ENCODE data around the gene LONP1. TPM values are rescaled to one million over a fixed set of nuclear protein-coding genes. Genes with fewer than 3 reads are reported as not detected.

Gene LONP1
- total and polyA plus RNA-seq, 2 of the 8 experiments (the other 6 are each of a cell fraction or from before 2014, with no cell fraction given) = 98.1 to 117 TPM

GRCh38 chr19:5700455-5701092 is 19.4 kb downstream of the LONP1 start:
- DNase-seq (ENCODE audit: low read depth in 1 of 2, low spot score in 2 of 2) (no peak), FAIRE-seq (no peak)
- H3K56ac ChIP-seq (replicated peaks; ENCODE audit: insufficient read length, low read depth, low read length) = no peak overlapping the region
- H3K27me3 ChIP-seq (replicated peaks in 1 of 4; ENCODE audit: control insufficient read depth in 3 of 4, extremely low read depth in 1 of 4, insufficient read depth in 3 of 4, low read length in 3 of 4) = no peaks in the 10 kb centered on the region
- H3K36me3 ChIP-seq (ENCODE audit: control insufficient read depth in 2 of 4, insufficient read depth in 4 of 4, low read length in 3 of 4) = peaks cover 37 to 77% (median 63%) of the 10 kb centered on the region in 4 experiments
- no peaks in the 10 kb centered on the region for H3K4me1 ChIP-seq (replicated peaks in 1 of 4; ENCODE audit: control insufficient read depth in 3 of 4, insufficient read depth in 4 of 4, low read length in 3 of 4)
- ChIA-PET CTCF (ENCODE audit: partially characterized antibody) (interaction anchor here (0.6 to 1.8 kb wide), 2 partner anchors 13 to 15 kb away, joined by 3 to 4 read pairs; no protein-coding TSS in a partner anchor), POLR2A (ENCODE audit: partially characterized antibody) (interaction anchor here (4.5 to 15.6 kb wide), 2 partner anchors 10 to 12 kb away, joined by 60 to 620 read pairs; partner anchors contain the start of genes CATSPERD, LONP1 and RPL36)
- H3K18ac ChIP-seq (ENCODE audit: extremely low read depth, low read length) = no peak overlapping the region
- no peak overlapping the region for H4K91ac ChIP-seq (replicated peaks; ENCODE audit: insufficient read length, low read length)
- no peak overlapping the region for H3K23ac ChIP-seq (ENCODE audit: insufficient read length)
- no peak overlapping the region for H2BK5ac ChIP-seq (ENCODE audit: low read depth, low read length)
- no peak overlapping the region for H2BK20ac ChIP-seq (ENCODE audit: low read length)
- H4K5ac ChIP-seq (ENCODE audit: insufficient read length, low read depth, low read length) = no peak overlapping the region
- H3K4me3 ChIP-seq (ENCODE audit: extremely low read depth in 1 of 4, insufficient read depth in 2 of 4, low read depth in 3 of 4, low read length in 4 of 4) = no peak overlapping the region
- H4K8ac ChIP-seq (ENCODE audit: extremely low read depth, insufficient read depth, low read length) = no peak overlapping the region
- 94% methylated on average over 16 of the region's 22 CpGs; no CpG with 5 or more reads in 1 of the 2 experiments for WGBS, 2 experiments (ENCODE audit: extremely low coverage in 1 of 2, insufficient coverage in 1 of 2, insufficient read length in 1 of 2, insufficient replicate concordance in 2 of 2, low coverage in 1 of 2, low lambda C conversion rate in 2 of 2, missing lambda C conversion rate in 1 of 2)
- H3K14ac ChIP-seq (ENCODE audit: insufficient read length) = no peak overlapping the region
- no peak overlapping the region for H2BK15ac ChIP-seq (ENCODE audit: low read length)
- no peak overlapping the region for H2AK5ac ChIP-seq (ENCODE audit: low read depth, low read length)
- H4K20me1 ChIP-seq (replicated peaks in 1 of 2; ENCODE audit: control insufficient read depth in 1 of 2, insufficient read depth in 2 of 2, low read length in 2 of 2) = peaks cover 11 to 13% of the 10 kb centered on the region in 2 experiments
- no peaks in the 10 kb centered on the region; the same call in 1 of the 2 replicates for H3K79me1 ChIP-seq (ENCODE audit: low read depth, low read length)
- H3K79me2 ChIP-seq (ENCODE audit: control insufficient read depth in 1 of 2, insufficient read depth in 2 of 2, low read length in 2 of 2) = no peaks in the 10 kb centered on the region
- H3K27ac ChIP-seq (ENCODE audit: low read depth, low read length) = no peak overlapping the region
- H3K9me3 ChIP-seq (ENCODE audit: insufficient read depth in 2 of 2, low read depth in 1 of 2, low read length in 1 of 2) = peaks cover 0 to 9% of the 10 kb centered on the region in 2 experiments; a peak in 1 of 4 replicates
- H3K9ac ChIP-seq (replicated peaks in 1 of 4; ENCODE audit: extremely low read depth in 1 of 4, low read depth in 3 of 4, low read length in 3 of 4) = no peak overlapping the region
- no peak overlapping the region for H2BK120ac ChIP-seq (replicated peaks; ENCODE audit: low read depth, low read length)
- no peak for TF ChIP-seq RAD21 (IDR thresholded peaks at IDR 0.05 in 1 of 2, conservative IDR thresholded peaks at IDR 0.05 in 1 of 2; ENCODE audit: low read depth in 2 of 2, low read length in 2 of 2)
- no peak for TF ChIP-seq HDAC2 (IDR thresholded peaks at IDR 0.05; ENCODE audit: borderline replicate concordance in 1 of 2, low read depth in 2 of 2, low read length in 2 of 2)
- no peak for TF ChIP-seq E2F6 (IDR thresholded peaks at IDR 0.05)
- TF ChIP-seq, protein P1, sequence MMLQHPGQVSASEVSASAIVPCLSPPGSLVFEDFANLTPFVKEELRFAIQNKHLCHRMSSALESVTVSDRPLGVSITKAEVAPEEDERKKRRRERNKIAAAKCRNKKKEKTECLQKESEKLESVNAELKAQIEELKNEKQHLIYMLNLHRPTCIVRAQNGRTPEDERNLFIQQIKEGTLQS (IDR thresholded peaks at IDR 0.05; ENCODE audit: insufficient read depth, low read depth, low read length) = no peak
- no peak for TF ChIP-seq CBX5 (IDR thresholded peaks at IDR 0.05; ENCODE audit: low read depth, low read length)
- TF ChIP-seq SP1 (IDR thresholded peaks at IDR 0.05; ENCODE audit: low read depth, low read length) = no peak
- TF ChIP-seq, protein P2, sequence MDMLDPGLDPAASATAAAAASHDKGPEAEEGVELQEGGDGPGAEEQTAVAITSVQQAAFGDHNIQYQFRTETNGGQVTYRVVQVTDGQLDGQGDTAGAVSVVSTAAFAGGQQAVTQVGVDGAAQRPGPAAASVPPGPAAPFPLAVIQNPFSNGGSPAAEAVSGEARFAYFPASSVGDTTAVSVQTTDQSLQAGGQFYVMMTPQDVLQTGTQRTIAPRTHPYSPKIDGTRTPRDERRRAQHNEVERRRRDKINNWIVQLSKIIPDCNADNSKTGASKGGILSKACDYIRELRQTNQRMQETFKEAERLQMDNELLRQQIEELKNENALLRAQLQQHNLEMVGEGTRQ (IDR thresholded peaks at IDR 0.05; ENCODE audit: low read length) = no peak
- no peak for TF ChIP-seq RFX5 (IDR thresholded peaks at IDR 0.05; ENCODE audit: borderline replicate concordance, low read depth, low read length)
- no peak overlapping the region for H2BK12ac ChIP-seq (ENCODE audit: low read depth, low read length)
- no peak overlapping the region for H3K4ac ChIP-seq (replicated peaks; ENCODE audit: insufficient read length, low read depth, low read length)
- H3K4me2 ChIP-seq (ENCODE audit: insufficient read depth in 1 of 2, low read depth in 2 of 2, low read length in 2 of 2) = no peak overlapping the region
- no peak overlapping the region for H2AFZ ChIP-seq (ENCODE audit: low read length)
- no peaks in the 10 kb centered on the region; the same call in 1 of the 2 replicates for H3K23me2 ChIP-seq (ENCODE audit: low read depth, low read length)

Measured in H1 (cell line).